ENCODE measurements around the gene TSHZ2.

DNA sequence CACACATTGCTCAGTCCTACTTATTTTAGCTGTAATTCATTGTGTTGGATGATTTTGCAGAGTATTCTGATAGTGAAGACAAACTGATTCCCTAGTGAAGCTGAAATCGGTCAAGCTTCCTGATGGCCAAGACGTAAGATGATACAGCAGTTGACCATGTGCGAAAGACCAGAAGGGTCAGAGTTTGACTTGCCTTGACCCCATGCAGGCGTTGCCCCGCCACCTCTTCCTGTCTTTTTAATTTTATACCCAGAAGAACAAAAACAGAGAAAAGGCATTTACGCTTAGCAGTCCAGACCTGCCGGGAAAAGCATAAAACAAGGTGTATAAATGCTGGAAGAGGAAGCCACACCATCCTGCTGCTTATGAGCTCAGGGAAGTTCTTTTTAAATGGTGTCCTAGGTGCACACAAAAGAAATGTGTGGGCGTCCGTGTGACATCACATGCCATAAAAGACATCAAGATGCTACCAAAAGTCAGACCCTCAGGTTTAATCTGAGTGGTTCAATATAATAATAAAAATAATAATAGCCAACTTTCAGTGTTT lies 32.2 kb downstream of the TSHZ2 start:
- no peak for TF ChIP-seq EZH2 (IDR thresholded peaks at IDR 0.05; ENCODE audit: borderline replicate concordance, insufficient read depth, low read depth, low read length, poor library complexity, severe bottlenecking)
- TF ChIP-seq, protein P1, sequence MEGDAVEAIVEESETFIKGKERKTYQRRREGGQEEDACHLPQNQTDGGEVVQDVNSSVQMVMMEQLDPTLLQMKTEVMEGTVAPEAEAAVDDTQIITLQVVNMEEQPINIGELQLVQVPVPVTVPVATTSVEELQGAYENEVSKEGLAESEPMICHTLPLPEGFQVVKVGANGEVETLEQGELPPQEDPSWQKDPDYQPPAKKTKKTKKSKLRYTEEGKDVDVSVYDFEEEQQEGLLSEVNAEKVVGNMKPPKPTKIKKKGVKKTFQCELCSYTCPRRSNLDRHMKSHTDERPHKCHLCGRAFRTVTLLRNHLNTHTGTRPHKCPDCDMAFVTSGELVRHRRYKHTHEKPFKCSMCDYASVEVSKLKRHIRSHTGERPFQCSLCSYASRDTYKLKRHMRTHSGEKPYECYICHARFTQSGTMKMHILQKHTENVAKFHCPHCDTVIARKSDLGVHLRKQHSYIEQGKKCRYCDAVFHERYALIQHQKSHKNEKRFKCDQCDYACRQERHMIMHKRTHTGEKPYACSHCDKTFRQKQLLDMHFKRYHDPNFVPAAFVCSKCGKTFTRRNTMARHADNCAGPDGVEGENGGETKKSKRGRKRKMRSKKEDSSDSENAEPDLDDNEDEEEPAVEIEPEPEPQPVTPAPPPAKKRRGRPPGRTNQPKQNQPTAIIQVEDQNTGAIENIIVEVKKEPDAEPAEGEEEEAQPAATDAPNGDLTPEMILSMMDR (IDR thresholded peaks at IDR 0.05): no peak
